HG02642 (cell line): ENCODE results near the gene FGF2.
"Not testable (repeated sequence)": the region's sequence is repeated elsewhere in the genome, so short reads cannot be mapped to it uniquely, and the experiment has no call there.

ENCODE experiments used
- ATAC-seq: cut with Tn5 transposase; IDR thresholded peaks from one replicate; pipeline ENCODE4 v1.9.1; 2021; ENCODE audit warnings: mild to moderate bottlenecking; ENCODE audit not compliant: unreplicated experiment, poor library complexity

FGF2 gene

GRCh38 chr4:122914938-122915337 is 88.3 kb downstream of the FGF2 start:
- ATAC-seq: no peak

GRCh38 chr4:122917731-122918130 is 91.1 kb downstream of the FGF2 start:
- ATAC-seq: no peak

GRCh38 chr4:122920473-122920872 is 93.8 kb downstream of the FGF2 start:
- no peak for ATAC-seq

GRCh38 chr4:122921300-122921699 is 94.7 kb downstream of the FGF2 start:
- no peak for ATAC-seq

GRCh38 chr4:122921971-122922876 is 95.6 kb downstream of the FGF2 start, which contains the start of gene NUDT6:
TSS of gene NUDT6 (minus strand) at chr4:122922597. CDS start at chr4:122922572, 25 bp downstream.
- ATAC-seq: peak; percentile 70

GRCh38 chr4:122922877-122923511 is 96.4 kb downstream of the FGF2 start:
- ATAC-seq: peak; percentile 98

- ATAC-seq: no peak
Measured at GRCh38 chr4:122928930-122929329, 102.3 kb downstream of the FGF2 start.

- ATAC-seq: no peak
Measured at GRCh38 chr4:122930862-122931261, 104.2 kb downstream of the FGF2 start.

GRCh38 chr4:122932763-122933162 is 106.1 kb downstream of the FGF2 start:
- ATAC-seq: no peak

- ATAC-seq: not testable (repeated sequence)
Measured at GRCh38 chr4:122945136-122945535, 118.5 kb downstream of the FGF2 start.

GRCh38 chr4:122946142-122946541 is 119.5 kb downstream of the FGF2 start:
- no peak for ATAC-seq
